Ramos (cell line): ENCODE measurements around the gene NBAS.

Source experiments
- in situ Hi-C: fragments of 300-500 bp; cut with MboI; formaldehyde crosslinking; loops from one replicate; pipeline ENCODE4 v1.14.3; 2022; ENCODE audit warnings: low sequenced_read_pairs; ENCODE audit not compliant: unreplicated experiment

The NBAS gene

GRCh38 chr2:15378148-15378908 is 182.8 kb downstream of the NBAS start:
- in situ Hi-C loops: no loop called here

GRCh38 chr2:15377202-15377601 is 183.9 kb downstream of the NBAS start:
- in situ Hi-C loops: no loop called here

GRCh38 chr2:15372019-15372418 is 189.1 kb downstream of the NBAS start:
- in situ Hi-C loops: no loop called here

GRCh38 chr2:15369129-15369528 is 192.0 kb downstream of the NBAS start:
- in situ Hi-C loops: no loop called here

GRCh38 chr2:15367715-15368114 is 193.4 kb downstream of the NBAS start:
- in situ Hi-C loops: no loop called here

- in situ Hi-C loops: no loop called here
Observed at GRCh38 chr2:15367205-15367604, 193.9 kb downstream of the NBAS start.

GRCh38 chr2:15365411-15365810 is 195.7 kb downstream of the NBAS start:
- in situ Hi-C loops: no loop called here

GRCh38 chr2:15364561-15364960 is 196.6 kb downstream of the NBAS start:
- in situ Hi-C loops: no loop called here

- in situ Hi-C loops: no loop called here
Observed at GRCh38 chr2:15363734-15364133, 197.4 kb downstream of the NBAS start.

- in situ Hi-C loops: no loop called here
Observed at GRCh38 chr2:15363142-15363541, 198.0 kb downstream of the NBAS start.

GRCh38 chr2:15359716-15360531 is 201.2 kb downstream of the NBAS start:
- in situ Hi-C loops: no loop called here

- in situ Hi-C loops: no loop called here
Observed at GRCh38 chr2:15357922-15358321, 203.2 kb downstream of the NBAS start.

GRCh38 chr2:15357186-15357585 is 203.9 kb downstream of the NBAS start:
- in situ Hi-C loops: no loop called here

- in situ Hi-C loops: no loop called here
Observed at GRCh38 chr2:15355386-15355785, 205.7 kb downstream of the NBAS start.

- in situ Hi-C loops: no loop called here
Observed at GRCh38 chr2:15354596-15355366, 206.4 kb downstream of the NBAS start.

GRCh38 chr2:15352363-15352762 is 208.8 kb downstream of the NBAS start:
- in situ Hi-C loops: no loop called here

GRCh38 chr2:15348636-15349035 is 212.5 kb downstream of the NBAS start:
- in situ Hi-C loops: no loop called here

- in situ Hi-C loops: no loop called here
Observed at GRCh38 chr2:15348045-15348444, 213.1 kb downstream of the NBAS start.

- in situ Hi-C loops: no loop called here
Observed at GRCh38 chr2:15346624-15347023, 214.5 kb downstream of the NBAS start.

GRCh38 chr2:15337996-15338666 is 223.0 kb downstream of the NBAS start:
- in situ Hi-C loops: no loop called here
